Endothelial cell of umbilical vein (primary cell): ENCODE measurements around the gene NAA10.

Source experiments
- CTCF ChIP-seq, 2 donors: IDR thresholded peaks; 1 replicate in 1 of 2; 2 replicates in 1 of 2; pipeline ENCODE4 v1.5.1; 2011; ENCODE audit warnings: low read length in 2 of 2, mild to moderate bottlenecking in 2 of 2, moderate library complexity in 2 of 2, control low read depth in 1 of 2, inconsistent platforms in 1 of 2, low read depth in 1 of 2; ENCODE audit not compliant: insufficient read depth in 1 of 2; ENCODE audit errors: extremely low read depth in 1 of 2
- EZH2 ChIP-seq: IDR thresholded peaks from 2 replicates; pipeline ENCODE4 v1.6.1; 2012; ENCODE audit warnings: borderline replicate concordance, low read depth, mild to moderate bottlenecking, moderate library complexity, low read length, inconsistent platforms; ENCODE audit not compliant: severe bottlenecking
- POLR2AphosphoS5 ChIP-seq: IDR thresholded peaks from 2 replicates; pipeline ENCODE4 v1.6.1; 2012; ENCODE audit warnings: low read depth, mild to moderate bottlenecking, control low read depth, low read length, moderate library complexity; ENCODE audit not compliant: insufficient read depth
- TF ChIP-seq, protein P1 (sequence below): IDR thresholded peaks from 2 replicates; pipeline ENCODE4 v1.6.1; 2011; ENCODE audit not compliant: insufficient read depth, insufficient read length

GRCh38 chrX:153981771-153982533 is 47.1 kb upstream of the NAA10 start:
- no peak for TF ChIP-seq CTCF (IDR thresholded peaks at IDR 0.05; ENCODE audit: extremely low read depth in 1 of 2, insufficient read depth in 1 of 2, low read depth in 1 of 2, low read length in 2 of 2)
- TF ChIP-seq EZH2 = no peak
- TF ChIP-seq, protein P1, sequence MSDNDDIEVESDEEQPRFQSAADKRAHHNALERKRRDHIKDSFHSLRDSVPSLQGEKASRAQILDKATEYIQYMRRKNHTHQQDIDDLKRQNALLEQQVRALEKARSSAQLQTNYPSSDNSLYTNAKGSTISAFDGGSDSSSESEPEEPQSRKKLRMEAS = no peak
- TF ChIP-seq POLR2AphosphoS5 = no peak
